Stimulated activated memory B cell treated with anti-CD40 and anti-IgM and Interleukin-4, amounts not matched to agents 10 μg/mL and 1 μg/mL and 100 μg/mL, for 72 hours (primary cell): ENCODE data around the gene FRMD5.
"Not testable (repeated sequence)": the region's sequence is repeated elsewhere in the genome, so short reads cannot be mapped to it uniquely, and the experiment has no call there.

Source experiments
- ATAC-seq: fragments of 150-1000 bp; cut with Tn5 transposase; 2 replicates; pipeline ENCODE4 v1.10.0; 2021
- H3K27ac Mint-ChIP-seq: one replicate; pipeline ENCODE4 v1.8.0; 2022; ENCODE audit warnings: mild to moderate bottlenecking, mixed read lengths
- H3K27me3 Mint-ChIP-seq: one replicate; pipeline ENCODE4 v1.8.0; 2022; ENCODE audit warnings: mixed read lengths
- H3K36me3 Mint-ChIP-seq: one replicate; pipeline ENCODE4 v1.8.0; 2022; ENCODE audit warnings: mixed read lengths
- H3K4me1 Mint-ChIP-seq: one replicate; pipeline ENCODE4 v1.8.0; 2022; ENCODE audit warnings: mixed read lengths
- H3K4me3 Mint-ChIP-seq: one replicate; pipeline ENCODE4 v1.8.0; 2022; ENCODE audit warnings: mild to moderate bottlenecking, moderate library complexity, mixed read lengths
- H3K9me3 Mint-ChIP-seq: one replicate; pipeline ENCODE4 v1.8.0; 2022; ENCODE audit warnings: mixed read lengths

Gene FRMD5

GRCh38 chr15:44195151-44195740 is at the start of gene FRMD5:
Gene FRMD5 (minus strand): TSS chr15:44195271.
- peaks cover 80% of the 10 kb centered on the region for H3K27me3 Mint-ChIP-seq
- no peaks in the 10 kb centered on the region for H3K9me3 Mint-ChIP-seq
- H3K36me3 Mint-ChIP-seq = no peaks in the 10 kb centered on the region
- peaks cover 13% of the 10 kb centered on the region for H3K4me1 Mint-ChIP-seq
- H3K27ac Mint-ChIP-seq = no peak within 1 kb of the TSS
- peak within 1 kb of the TSS; percentile 85 for H3K4me3 Mint-ChIP-seq
- peak; percentile 96 for ATAC-seq

GRCh38 chr15:44243829-44244228 is 48.8 kb upstream of the FRMD5 start:
- H3K27ac Mint-ChIP-seq = no peak overlapping the region
- no peak for ATAC-seq
- H3K9me3 Mint-ChIP-seq = no peaks in the 10 kb centered on the region
- H3K4me3 Mint-ChIP-seq = no peak overlapping the region
- H3K36me3 Mint-ChIP-seq = no peaks in the 10 kb centered on the region
- no peaks in the 10 kb centered on the region for H3K4me1 Mint-ChIP-seq
- H3K27me3 Mint-ChIP-seq = peaks cover 27% of the 10 kb centered on the region

- Mint-ChIP-seq H3K4me1 (no peaks in the 10 kb centered on the region), H3K4me3 (no peak overlapping the region), H3K36me3 (no peaks in the 10 kb centered on the region), H3K27ac (no peak overlapping the region), H3K9me3 (no peaks in the 10 kb centered on the region), H3K27me3 (peaks cover 22% of the 10 kb centered on the region)
- no peak for ATAC-seq
Observed at GRCh38 chr15:44243141-44243540, 48.1 kb upstream of the FRMD5 start.

- Mint-ChIP-seq H3K4me1 (no peaks in the 10 kb centered on the region), H3K4me3 (no peak overlapping the region), H3K9me3 (no peaks in the 10 kb centered on the region), H3K27ac (no peak overlapping the region), H3K27me3 (no peaks in the 10 kb centered on the region), H3K36me3 (no peaks in the 10 kb centered on the region)
- ATAC-seq = no peak
Observed at GRCh38 chr15:44231842-44232241, 36.8 kb upstream of the FRMD5 start.

GRCh38 chr15:44229301-44229700 is 34.2 kb upstream of the FRMD5 start:
- not testable (repeated sequence) for H3K27ac Mint-ChIP-seq, H3K4me3 Mint-ChIP-seq, H3K27me3 Mint-ChIP-seq

GRCh38 chr15:44227584-44227983 is 32.5 kb upstream of the FRMD5 start:
- no peak for ATAC-seq
- H3K36me3 Mint-ChIP-seq = no peaks in the 10 kb centered on the region
- H3K27me3 Mint-ChIP-seq = peaks cover 12% of the 10 kb centered on the region
- H3K9me3 Mint-ChIP-seq = peaks cover 2% of the 10 kb centered on the region
- no peaks in the 10 kb centered on the region for H3K4me1 Mint-ChIP-seq
- H3K4me3 Mint-ChIP-seq = no peak overlapping the region
- no peak overlapping the region for H3K27ac Mint-ChIP-seq

More at GRCh38 chr15:44229301-44229700, 34.2 kb upstream of the FRMD5 start:
- not testable (repeated sequence) for H3K9me3 Mint-ChIP-seq, H3K36me3 Mint-ChIP-seq, H3K4me1 Mint-ChIP-seq, ATAC-seq

- not testable (repeated sequence) for H3K9me3 Mint-ChIP-seq, H3K4me3 Mint-ChIP-seq, H3K27ac Mint-ChIP-seq, ATAC-seq, H3K4me1 Mint-ChIP-seq, H3K36me3 Mint-ChIP-seq
- peaks cover 12% of the 10 kb centered on the region for H3K27me3 Mint-ChIP-seq
Observed at GRCh38 chr15:44227001-44227400, 31.9 kb upstream of the FRMD5 start.

GRCh38 chr15:44222478-44222877 is 27.4 kb upstream of the FRMD5 start:
- Mint-ChIP-seq H3K27me3 (peaks cover 32% of the 10 kb centered on the region), H3K4me1 (peaks cover 6% of the 10 kb centered on the region), H3K36me3 (no peaks in the 10 kb centered on the region), H3K27ac (no peak overlapping the region), H3K9me3 (peaks cover 2% of the 10 kb centered on the region), H3K4me3 (no peak overlapping the region)
- ATAC-seq = no peak

GRCh38 chr15:44219073-44219472 is 24.0 kb upstream of the FRMD5 start:
- no peak for ATAC-seq
- Mint-ChIP-seq H3K4me3 (no peak overlapping the region), H3K27ac (no peak overlapping the region), H3K9me3 (no peaks in the 10 kb centered on the region), H3K27me3 (peaks cover 31% of the 10 kb centered on the region), H3K4me1 (peaks cover 6% of the 10 kb centered on the region), H3K36me3 (no peaks in the 10 kb centered on the region)

GRCh38 chr15:44216958-44217357 is 21.9 kb upstream of the FRMD5 start:
- peaks cover 6% of the 10 kb centered on the region for H3K4me1 Mint-ChIP-seq
- no peaks in the 10 kb centered on the region for H3K9me3 Mint-ChIP-seq
- H3K4me3 Mint-ChIP-seq = no peak overlapping the region
- no peak for ATAC-seq
- no peak overlapping the region for H3K27ac Mint-ChIP-seq
- H3K27me3 Mint-ChIP-seq = peaks cover 26% of the 10 kb centered on the region
- no peaks in the 10 kb centered on the region for H3K36me3 Mint-ChIP-seq

GRCh38 chr15:44215594-44215993 is 20.5 kb upstream of the FRMD5 start:
- Mint-ChIP-seq H3K4me1 (peaks cover 6% of the 10 kb centered on the region), H3K4me3 (no peak overlapping the region), H3K27ac (no peak overlapping the region), H3K9me3 (no peaks in the 10 kb centered on the region), H3K36me3 (no peaks in the 10 kb centered on the region), H3K27me3 (peaks cover 40% of the 10 kb centered on the region)
- no peak for ATAC-seq

- ATAC-seq = no peak
- no peaks in the 10 kb centered on the region for H3K36me3 Mint-ChIP-seq
- H3K4me1 Mint-ChIP-seq = no peaks in the 10 kb centered on the region
- H3K27ac Mint-ChIP-seq = no peak overlapping the region
- H3K4me3 Mint-ChIP-seq = no peak overlapping the region
- H3K9me3 Mint-ChIP-seq = no peaks in the 10 kb centered on the region
- H3K27me3 Mint-ChIP-seq = peaks cover 29% of the 10 kb centered on the region
Observed at GRCh38 chr15:44208956-44209355, 13.9 kb upstream of the FRMD5 start.

- H3K36me3 Mint-ChIP-seq = no peaks in the 10 kb centered on the region
- H3K9me3 Mint-ChIP-seq = no peaks in the 10 kb centered on the region
- no peaks in the 10 kb centered on the region for H3K4me1 Mint-ChIP-seq
- no peak overlapping the region for H3K4me3 Mint-ChIP-seq
- no peak overlapping the region for H3K27ac Mint-ChIP-seq
- peaks cover 34% of the 10 kb centered on the region for H3K27me3 Mint-ChIP-seq
- ATAC-seq = no peak
Observed at GRCh38 chr15:44207643-44208042, 12.6 kb upstream of the FRMD5 start.

- Mint-ChIP-seq H3K9me3 (no peaks in the 10 kb centered on the region), H3K4me3 (no peak overlapping the region), H3K27ac (no peak overlapping the region), H3K27me3 (peaks cover 88% of the 10 kb centered on the region), H3K36me3 (no peaks in the 10 kb centered on the region), H3K4me1 (peaks cover 13% of the 10 kb centered on the region)
- no peak for ATAC-seq
Observed at GRCh38 chr15:44199393-44199792, 4.3 kb upstream of the FRMD5 start.

GRCh38 chr15:44194323-44195150 is 534 bp downstream of the FRMD5 start:
- Mint-ChIP-seq H3K27ac (no peak overlapping the region), H3K4me1 (peaks cover 13% of the 10 kb centered on the region), H3K4me3 (peak overlapping the region; percentile 85), H3K27me3 (peaks cover 79% of the 10 kb centered on the region), H3K36me3 (no peaks in the 10 kb centered on the region), H3K9me3 (no peaks in the 10 kb centered on the region)
- peak; percentile 60 for ATAC-seq
